T-helper 17 cell (primary cell): ENCODE data around the gene PELI2. TPM values are rescaled to one million over a fixed set of nuclear protein-coding genes. Genes with fewer than 3 reads are reported as not detected.
A peak's percentile ranks its signal among the peaks of the same experiment; 100 is the strongest.
"Not testable (repeated sequence)": the region's sequence is repeated elsewhere in the genome, so short reads cannot be mapped to it uniquely, and the experiment has no call there.

Experiments
- ATAC-seq: fragments of 150-1000 bp; cut with Tn5 transposase; 2 replicates; pipeline ENCODE4 v1.10.0; 2021; ENCODE audit warnings: mild to moderate bottlenecking, moderate library complexity
- DNase-seq, 3 donors: peaks; one replicate each; pipeline versions ENCODE4 v3.0.0 to v3.0.0-alpha.2; 2020 to 2021
- H3K9me3 ChIP-seq: one replicate; pipeline ENCODE4 v1.7.0; 2013; ENCODE audit warnings: low read length, mild to moderate bottlenecking; ENCODE audit not compliant: control insufficient read depth, poor library complexity, severe bottlenecking
- H3K27ac Mint-ChIP-seq: one replicate; pipeline ENCODE4 v1.8.0; 2022; ENCODE audit warnings: mild to moderate bottlenecking, moderate library complexity, mixed read lengths
- H3K27me3 Mint-ChIP-seq: one replicate; pipeline ENCODE4 v1.8.0; 2022; ENCODE audit warnings: mixed read lengths
- H3K36me3 Mint-ChIP-seq: one replicate; pipeline ENCODE4 v1.8.0; 2022; ENCODE audit warnings: low read depth, mixed read lengths
- H3K4me1 Mint-ChIP-seq: one replicate; pipeline ENCODE4 v1.8.0; 2022; ENCODE audit warnings: mild to moderate bottlenecking, mixed read lengths
- H3K4me3 Mint-ChIP-seq: one replicate; pipeline ENCODE4 v1.8.0; 2022; ENCODE audit warnings: mild to moderate bottlenecking, moderate library complexity, mixed read lengths
- total RNA-seq, 4 donors: library from RNA in 2 of 4; stranded (reverse) in 2 of 4; gene quantifications; one replicate each; pipeline ENCODE4 v1.2.3 and lab custom pipeline; 2022 to 2026

PELI2 gene
- total RNA-seq, 2 donors from 2014 or later = 11.2 to 26.3 TPM

- DNase-seq = no peak
- no peaks in the 10 kb centered on the region for H3K27me3 Mint-ChIP-seq
- no peak for ATAC-seq
- no peak overlapping the region for H3K27ac Mint-ChIP-seq
- no peaks in the 10 kb centered on the region for H3K9me3 ChIP-seq
- no peaks in the 10 kb centered on the region for H3K36me3 Mint-ChIP-seq
- H3K4me3 Mint-ChIP-seq = no peak overlapping the region
- H3K4me1 Mint-ChIP-seq = peaks cover 27% of the 10 kb centered on the region
Observed at GRCh38 chr14:56152221-56152620, 34.0 kb downstream of the PELI2 start.

GRCh38 chr14:56153267-56153666 lies 35.1 kb downstream of the PELI2 start:
- Mint-ChIP-seq H3K36me3 (no peaks in the 10 kb centered on the region), H3K4me3 (no peak overlapping the region), H3K27me3 (no peaks in the 10 kb centered on the region), H3K27ac (no peak overlapping the region), H3K4me1 (peaks cover 18% of the 10 kb centered on the region)
- DNase-seq (no peak), ATAC-seq (no peak)
- no peaks in the 10 kb centered on the region for H3K9me3 ChIP-seq

GRCh38 chr14:56154321-56154720 lies 36.1 kb downstream of the PELI2 start:
- no peak overlapping the region for H3K4me3 Mint-ChIP-seq
- no peaks in the 10 kb centered on the region for H3K9me3 ChIP-seq
- peaks cover 11% of the 10 kb centered on the region for H3K4me1 Mint-ChIP-seq
- DNase-seq (no peak), ATAC-seq (no peak)
- no peak overlapping the region for H3K27ac Mint-ChIP-seq
- H3K27me3 Mint-ChIP-seq = no peaks in the 10 kb centered on the region
- no peaks in the 10 kb centered on the region for H3K36me3 Mint-ChIP-seq

- no peak overlapping the region for H3K4me3 Mint-ChIP-seq
- no peak for DNase-seq
- no peaks in the 10 kb centered on the region for H3K27me3 Mint-ChIP-seq
- peaks cover 9% of the 10 kb centered on the region for H3K4me1 Mint-ChIP-seq
- no peak for ATAC-seq
- no peak overlapping the region for H3K27ac Mint-ChIP-seq
- H3K36me3 Mint-ChIP-seq = no peaks in the 10 kb centered on the region
- no peaks in the 10 kb centered on the region for H3K9me3 ChIP-seq
Observed at GRCh38 chr14:56156096-56156495, 37.9 kb downstream of the PELI2 start.

- no peaks in the 10 kb centered on the region for H3K36me3 Mint-ChIP-seq
- no peak overlapping the region for H3K27ac Mint-ChIP-seq
- peaks cover 4% of the 10 kb centered on the region for H3K4me1 Mint-ChIP-seq
- no peak for ATAC-seq
- no peak for DNase-seq
- no peaks in the 10 kb centered on the region for H3K27me3 Mint-ChIP-seq
- no peak overlapping the region for H3K4me3 Mint-ChIP-seq
- no peaks in the 10 kb centered on the region for H3K9me3 ChIP-seq
Observed at GRCh38 chr14:56159066-56159465, 40.9 kb downstream of the PELI2 start.

- no peak overlapping the region for H3K27ac Mint-ChIP-seq
- no peaks in the 10 kb centered on the region for H3K27me3 Mint-ChIP-seq
- ATAC-seq (no peak), DNase-seq (no peak)
- no peak overlapping the region for H3K4me3 Mint-ChIP-seq
- no peaks in the 10 kb centered on the region for H3K9me3 ChIP-seq
- no peaks in the 10 kb centered on the region for H3K4me1 Mint-ChIP-seq
- H3K36me3 Mint-ChIP-seq = no peaks in the 10 kb centered on the region
Observed at GRCh38 chr14:56160088-56160487, 41.9 kb downstream of the PELI2 start.

GRCh38 chr14:56161658-56162057 lies 43.4 kb downstream of the PELI2 start:
- ATAC-seq (no peak), DNase-seq (no peak)
- Mint-ChIP-seq H3K4me3 (no peak overlapping the region), H3K27ac (no peak overlapping the region), H3K27me3 (no peaks in the 10 kb centered on the region), H3K36me3 (no peaks in the 10 kb centered on the region), H3K4me1 (no peaks in the 10 kb centered on the region)
- H3K9me3 ChIP-seq = peaks cover 3% of the 10 kb centered on the region

- Mint-ChIP-seq H3K4me1 (no peaks in the 10 kb centered on the region), H3K27ac (no peak overlapping the region), H3K27me3 (no peaks in the 10 kb centered on the region), H3K36me3 (peaks cover 3% of the 10 kb centered on the region), H3K4me3 (no peak overlapping the region)
- H3K9me3 ChIP-seq = peaks cover 4% of the 10 kb centered on the region
- ATAC-seq (no peak), DNase-seq (no peak)
Observed at GRCh38 chr14:56162476-56162875, 44.3 kb downstream of the PELI2 start.

GRCh38 chr14:56166579-56166978 lies 48.4 kb downstream of the PELI2 start:
- H3K4me1 Mint-ChIP-seq, H3K36me3 Mint-ChIP-seq, ATAC-seq, H3K9me3 ChIP-seq, DNase-seq, H3K4me3 Mint-ChIP-seq, H3K27ac Mint-ChIP-seq, H3K27me3 Mint-ChIP-seq: not testable (repeated sequence)

GRCh38 chr14:56168007-56168616 lies 49.9 kb downstream of the PELI2 start:
- H3K27ac Mint-ChIP-seq = no peak overlapping the region
- H3K27me3 Mint-ChIP-seq = no peaks in the 10 kb centered on the region
- peaks cover 4% of the 10 kb centered on the region for H3K9me3 ChIP-seq
- peaks cover 3% of the 10 kb centered on the region for H3K36me3 Mint-ChIP-seq
- peaks cover 20% of the 10 kb centered on the region for H3K4me1 Mint-ChIP-seq
- no peak overlapping the region for H3K4me3 Mint-ChIP-seq
- ATAC-seq = no peak
- DNase-seq = no peak

- Mint-ChIP-seq H3K27me3 (no peaks in the 10 kb centered on the region), H3K36me3 (peaks cover 3% of the 10 kb centered on the region), H3K27ac (no peak overlapping the region), H3K4me1 (peaks cover 26% of the 10 kb centered on the region), H3K4me3 (no peak overlapping the region)
- DNase-seq = no peak
- H3K9me3 ChIP-seq = peaks cover 4% of the 10 kb centered on the region
- no peak for ATAC-seq
Observed at GRCh38 chr14:56170028-56170427, 51.8 kb downstream of the PELI2 start.

GRCh38 chr14:56170877-56171422 lies 52.7 kb downstream of the PELI2 start:
- no peak overlapping the region for H3K27ac Mint-ChIP-seq
- ATAC-seq (no peak), DNase-seq (no peak)
- no peak overlapping the region for H3K4me3 Mint-ChIP-seq
- peaks cover 4% of the 10 kb centered on the region for H3K9me3 ChIP-seq
- peaks cover 3% of the 10 kb centered on the region for H3K36me3 Mint-ChIP-seq
- H3K4me1 Mint-ChIP-seq = peaks cover 26% of the 10 kb centered on the region
- H3K27me3 Mint-ChIP-seq = no peaks in the 10 kb centered on the region

- Mint-ChIP-seq H3K4me3 (peak overlapping the region; percentile 39), H3K27ac (no peak overlapping the region), H3K27me3 (no peaks in the 10 kb centered on the region), H3K4me1 (peaks cover 26% of the 10 kb centered on the region), H3K36me3 (peaks cover 1% of the 10 kb centered on the region)
- no peaks in the 10 kb centered on the region for H3K9me3 ChIP-seq
- no peak for ATAC-seq
- DNase-seq = no peak
Observed at GRCh38 chr14:56172074-56172473, 53.9 kb downstream of the PELI2 start.

- DNase-seq (no peak), ATAC-seq (no peak)
- Mint-ChIP-seq H3K36me3 (no peaks in the 10 kb centered on the region), H3K27me3 (no peaks in the 10 kb centered on the region), H3K4me3 (no peak overlapping the region), H3K4me1 (peaks cover 26% of the 10 kb centered on the region), H3K27ac (no peak overlapping the region)
- no peaks in the 10 kb centered on the region for H3K9me3 ChIP-seq
Observed at GRCh38 chr14:56172571-56172971, 54.4 kb downstream of the PELI2 start.
